Activated CD8-positive, alpha-beta T cell treated with anti-CD3 and anti-CD28 coated beads for 36 hours (primary cell): Measurements from ENCODE around the gene IDUA. TPM values are rescaled to one million over a fixed set of nuclear protein-coding genes. Genes with fewer than 3 reads are reported as not detected.
A peak's percentile ranks its signal among the peaks of the same experiment; 100 is the strongest.

ENCODE experiments used
- ATAC-seq: fragments of 200-7000 bp; cut with Tn5 transposase; one replicate; pipeline ENCODE4 v1.10.0; 2021; ENCODE audit warnings: mild to moderate bottlenecking, moderate library complexity
- CTCF ChIA-PET: fragments of 350-600 bp; sonication (Branson Sonifier 250); formaldehyde crosslinking; loops from one replicate; lab custom pipeline; 2021; ENCODE audit warnings: antibody characterized with exemption; lab: Charles Lee
- POLR2A ChIA-PET: fragments of 350-600 bp; sonication (Branson Sonifier 250); formaldehyde crosslinking; loops from one replicate; lab custom pipeline; 2021; ENCODE audit warnings: antibody characterized with exemption; lab: Charles Lee
- DNase-seq: peaks from one replicate; pipeline ENCODE4 v3.0.0-alpha.2; 2020
- H3K27ac Mint-ChIP-seq: one replicate; pipeline ENCODE4 v1.8.0; 2021; ENCODE audit warnings: mild to moderate bottlenecking, mixed read lengths
- H3K27me3 Mint-ChIP-seq: one replicate; pipeline ENCODE4 v1.8.0; 2021; ENCODE audit warnings: mixed read lengths
- H3K36me3 Mint-ChIP-seq: one replicate; pipeline ENCODE4 v1.8.0; 2021; ENCODE audit warnings: low read depth, mixed read lengths
- H3K4me1 Mint-ChIP-seq: one replicate; pipeline ENCODE4 v1.8.0; 2021; ENCODE audit warnings: low read depth, mixed read lengths
- H3K4me3 Mint-ChIP-seq: one replicate; pipeline ENCODE4 v1.8.0; 2021; ENCODE audit warnings: mild to moderate bottlenecking, moderate library complexity, mixed read lengths
- H3K9me3 Mint-ChIP-seq: one replicate; pipeline ENCODE4 v1.8.0; 2021; ENCODE audit warnings: mixed read lengths
- CTCF ChIP-seq: fragments of 200-600 bp; IDR thresholded peaks from one replicate; pipeline ENCODE4 v1.8.0; 2022; ENCODE audit warnings: antibody characterized with exemption, mild to moderate bottlenecking
- intact Hi-C: fragments of 100-400 bp; cut with micrococcal nuclease; formaldehyde crosslinking; loops from one replicate; pipeline ENCODE4 v1.10.0; 2022
- total RNA-seq, 2 experiments: library from RNA; stranded (reverse); gene quantifications; one replicate each; pipeline ENCODE4 v1.2.3, GENCODE V29; 2021

IDUA gene
- total RNA-seq, 2 experiments from 2014 or later: 4.8 to 5.4 TPM

DNA sequence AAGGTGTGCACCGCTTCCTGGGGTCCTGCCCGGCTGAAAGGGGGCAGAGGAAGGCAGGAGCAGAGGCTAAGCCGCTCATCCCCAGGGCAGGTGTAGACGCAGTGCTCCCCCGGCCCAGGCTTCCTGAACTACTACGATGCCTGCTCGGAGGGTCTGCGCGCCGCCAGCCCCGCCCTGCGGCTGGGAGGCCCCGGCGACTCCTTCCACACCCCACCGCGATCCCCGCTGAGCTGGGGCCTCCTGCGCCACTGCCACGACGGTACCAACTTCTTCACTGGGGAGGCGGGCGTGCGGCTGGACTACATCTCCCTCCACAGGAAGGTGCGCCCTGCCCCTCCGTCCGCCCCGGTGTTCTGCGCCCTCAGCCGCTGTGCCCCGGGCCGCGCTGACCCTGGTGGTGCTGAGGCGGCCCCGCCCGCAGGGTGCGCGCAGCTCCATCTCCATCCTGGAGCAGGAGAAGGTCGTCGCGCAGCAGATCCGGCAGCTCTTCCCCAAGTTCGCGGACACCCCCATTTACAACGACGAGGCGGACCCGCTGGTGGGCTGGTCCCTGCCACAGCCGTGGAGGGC lies 14.8 kb downstream of the IDUA start:
- intact Hi-C loops: no loop called here
- TF ChIP-seq CTCF: no peak
- Mint-ChIP-seq H3K27me3 (peaks cover 45% of the 10 kb centered on the region), H3K4me3 (no peak overlapping the region), H3K9me3 (no peaks in the 10 kb centered on the region), H3K4me1 (no peaks in the 10 kb centered on the region), H3K27ac (no peak overlapping the region), H3K36me3 (no peaks in the 10 kb centered on the region)
- DNase-seq (no peak), ATAC-seq (no peak)
- POLR2A ChIA-PET: interaction anchor here (1.3 to 1.6 kb wide), 2 partner anchors 8 to 70 kb away, joined by 3 to 4 read pairs; partner anchors contain the start of genes GAK and TMEM175
- CTCF ChIA-PET: interaction anchor here (2.0 kb wide), 1 partner anchor 14 kb away, joined by 5 read pairs; no protein-coding TSS in a partner anchor

DNA sequence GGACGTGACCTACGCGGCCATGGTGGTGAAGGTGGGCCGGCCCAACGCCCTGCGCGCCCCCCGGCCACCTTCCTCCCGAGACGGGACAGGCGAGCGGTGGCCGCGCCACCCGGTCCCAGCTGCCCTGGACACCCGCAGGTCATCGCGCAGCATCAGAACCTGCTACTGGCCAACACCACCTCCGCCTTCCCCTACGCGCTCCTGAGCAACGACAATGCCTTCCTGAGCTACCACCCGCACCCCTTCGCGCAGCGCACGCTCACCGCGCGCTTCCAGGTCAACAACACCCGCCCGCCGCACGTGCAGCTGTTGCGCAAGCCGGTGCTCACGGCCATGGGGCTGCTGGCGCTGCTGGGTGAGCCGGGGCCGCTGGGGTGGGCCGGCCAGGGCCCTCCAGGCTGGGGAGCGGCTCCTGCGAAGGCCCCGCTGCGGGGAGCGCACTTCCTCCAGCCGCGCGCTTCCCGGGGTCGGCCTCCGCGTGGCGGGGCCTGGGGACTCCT lies 15.3 kb downstream of the IDUA start:
- ATAC-seq: peak; percentile 24
- H3K9me3 Mint-ChIP-seq: peaks cover 2% of the 10 kb centered on the region
- no peak overlapping the region for H3K27ac Mint-ChIP-seq
- intact Hi-C loops: no loop called here
- H3K4me1 Mint-ChIP-seq: no peaks in the 10 kb centered on the region
- no peak for DNase-seq
- H3K27me3 Mint-ChIP-seq: peaks cover 50% of the 10 kb centered on the region
- ChIA-PET CTCF (interaction anchor here (2.0 kb wide), 1 partner anchor 15 kb away, joined by 5 read pairs; no protein-coding TSS in a partner anchor), POLR2A (interaction anchor here (0.6 to 1.6 kb wide), 4 partner anchors 8 to 528 kb away, joined by 3 to 4 read pairs (median 4); partner anchors contain the start of genes GAK and TMEM175)
- H3K36me3 Mint-ChIP-seq: no peaks in the 10 kb centered on the region
- H3K4me3 Mint-ChIP-seq: no peak overlapping the region
- no peak for TF ChIP-seq CTCF

- Mint-ChIP-seq H3K4me1 (no peaks in the 10 kb centered on the region), H3K27ac (no peak overlapping the region), H3K9me3 (peaks cover 2% of the 10 kb centered on the region), H3K27me3 (peaks cover 54% of the 10 kb centered on the region), H3K4me3 (no peak overlapping the region), H3K36me3 (no peaks in the 10 kb centered on the region)
- intact Hi-C loops: no loop called here
- no peak for ATAC-seq
- DNase-seq: no peak
- ChIA-PET CTCF (interaction anchor here (2.0 kb wide), 1 partner anchor 15 kb away, joined by 5 read pairs; no protein-coding TSS in a partner anchor), POLR2A (interaction anchor here (0.6 to 1.6 kb wide), 4 partner anchors 9 to 529 kb away, joined by 3 to 4 read pairs (median 4); partner anchors contain the start of genes GAK and TMEM175)
- no peak for TF ChIP-seq CTCF
These were observed 15.9 kb downstream of the IDUA start for GRCh38 chr4:1002631-1003251.

GRCh38 chr4:1003271-1004070 lies 16.6 kb downstream of the IDUA start:
- no peak for TF ChIP-seq CTCF
- H3K4me1 Mint-ChIP-seq: no peaks in the 10 kb centered on the region
- H3K27ac Mint-ChIP-seq: no peak overlapping the region
- peaks cover 55% of the 10 kb centered on the region for H3K27me3 Mint-ChIP-seq
- ChIA-PET POLR2A (no interaction called here), CTCF (no interaction called here)
- H3K4me3 Mint-ChIP-seq: no peak overlapping the region
- ATAC-seq: no peak
- no peaks in the 10 kb centered on the region for H3K36me3 Mint-ChIP-seq
- DNase-seq: no peak
- intact Hi-C loops: no loop called here
- H3K9me3 Mint-ChIP-seq: peaks cover 2% of the 10 kb centered on the region
